Measurements from ENCODE around the gene NUAK2.
"Not testable (repeated sequence)": the region's sequence is repeated elsewhere in the genome, so short reads cannot be mapped to it uniquely, and the experiment has no call there.

- not testable (repeated sequence) for TF ChIP-seq POLR2A (IDR thresholded peaks at IDR 0.05; ENCODE audit: low read depth, low read length); CTCF (conservative IDR thresholded peaks at IDR 0.05; ENCODE audit: low read depth, low read length); BHLHE40 (IDR thresholded peaks at IDR 0.05; ENCODE audit: low read depth, low read length); SMC3 (IDR thresholded peaks at IDR 0.05; ENCODE audit: low read depth, low read length); CEBPB (IDR thresholded peaks at IDR 0.05; ENCODE audit: low read depth, low read length); FOS (IDR thresholded peaks at IDR 0.05; ENCODE audit: low read depth, low read length); RAD21 (IDR thresholded peaks at IDR 0.05; ENCODE audit: low read length); RCOR1 (IDR thresholded peaks at IDR 0.05; ENCODE audit: insufficient replicate concordance, low read length); MXI1 (IDR thresholded peaks at IDR 0.05; ENCODE audit: borderline replicate concordance, low read depth, low read length); MAZ (IDR thresholded peaks at IDR 0.05; ENCODE audit: borderline replicate concordance, low read depth, low read length); RFX5 (IDR thresholded peaks at IDR 0.05; ENCODE audit: low read depth, low read length); MAFK (IDR thresholded peaks at IDR 0.05; ENCODE audit: low read depth, low read length); NFE2L2 (IDR thresholded peaks at IDR 0.05; ENCODE audit: low read depth, low read length)
Measured at GRCh38 chr1:205280666-205281395, 40.7 kb downstream of the NUAK2 start.
